Fibroblast of lung (primary cell): ENCODE data around the gene ENO4. TPM values are rescaled to one million over a fixed set of nuclear protein-coding genes. Genes with fewer than 3 reads are reported as not detected.

Experiments
- DNase-seq, 2 donors: peaks; one replicate each; pipeline versions ENCODE4 v3.0.0 to v3.0.0-alpha.2; 2010; ENCODE audit warnings: low read depth in 2 of 2
- H2AFZ ChIP-seq: 2 replicates; pipeline ENCODE4 v1.5.1; 2012; ENCODE audit warnings: low read length, control low read depth, inconsistent platforms
- H3K27ac ChIP-seq: 2 replicates; pipeline ENCODE4 v1.5.1; 2011; ENCODE audit warnings: low read length, control low read depth; ENCODE audit not compliant: insufficient read depth
- H3K27me3 ChIP-seq: 2 replicates; pipeline ENCODE4 v1.5.1; 2011; ENCODE audit warnings: mild to moderate bottlenecking, low read length; ENCODE audit not compliant: control insufficient read depth, insufficient read depth
- H3K36me3 ChIP-seq: 2 replicates; pipeline ENCODE4 v1.5.1; 2011; ENCODE audit warnings: low read length; ENCODE audit not compliant: control insufficient read depth, insufficient read depth
- H3K4me1 ChIP-seq: 2 replicates; pipeline ENCODE4 v1.5.1; 2011; ENCODE audit warnings: low read length; ENCODE audit not compliant: control insufficient read depth, insufficient read depth; ENCODE audit errors: extremely low read depth
- H3K4me2 ChIP-seq: 2 replicates; pipeline ENCODE4 v1.5.1; 2011; ENCODE audit warnings: low read length, control low read depth; ENCODE audit not compliant: insufficient read depth; ENCODE audit errors: extremely low read depth
- H3K4me3 ChIP-seq, 4 experiments: fragments of 200-600 bp in 1 of 4; sonication (generic) in 1 of 4; replicated peaks in 1 of 4; 2 replicates each; pipeline ENCODE4 v1.5.1; 2011 to 2016; ENCODE audit warnings: low read length in 4 of 4, low read depth in 3 of 4, mild to moderate bottlenecking in 3 of 4, control low read depth in 2 of 4, inconsistent platforms in 1 of 4, mixed read lengths in 1 of 4; ENCODE audit not compliant: insufficient read depth in 1 of 4; ENCODE audit errors: control extremely low read depth in 1 of 4
- H3K79me2 ChIP-seq: 2 replicates; pipeline ENCODE4 v1.5.1; 2012; ENCODE audit warnings: mild to moderate bottlenecking, low read length, inconsistent platforms; ENCODE audit not compliant: control insufficient read depth, insufficient read depth
- H3K9ac ChIP-seq: 2 replicates; pipeline ENCODE4 v1.5.1; 2011; ENCODE audit warnings: mild to moderate bottlenecking, low read length, control low read depth; ENCODE audit not compliant: insufficient read depth
- H3K9me3 ChIP-seq: 2 replicates; pipeline ENCODE4 v1.5.1; 2012; ENCODE audit warnings: low read depth, low read length; ENCODE audit not compliant: control insufficient read depth, insufficient read depth
- H4K20me1 ChIP-seq: 2 replicates; pipeline ENCODE4 v1.5.1; 2011; ENCODE audit warnings: low read length; ENCODE audit not compliant: control insufficient read depth, insufficient read depth; ENCODE audit errors: extremely low read depth
- EZH2 ChIP-seq: IDR thresholded peaks from 2 replicates; pipeline ENCODE4 v1.5.1; 2012; ENCODE audit warnings: low read length, control low read depth, mild to moderate bottlenecking; ENCODE audit errors: missing control alignments
- polyA plus RNA-seq, 2 donors: library from polyadenylated mRNA; depleted of rRNA in 1 of 2; stranded (reverse) in 1 of 2; unstranded in 1 of 2; fragments of >200 nt; gene quantifications; 2 replicates each; pipeline ENCODE4 v1.2.1, GENCODE V29; 2011 to 2012; ENCODE audit warnings: missing spikeins in 1 of 2
- total RNA-seq: library from RNA; depleted of rRNA; stranded (reverse); fragments of >200 nt; gene quantifications from 2 replicates; pipeline ENCODE4 v1.2.1, GENCODE V29; 2014
- TF ChIP-seq, protein P1 (sequence below), 2 donors: IDR thresholded peaks in 1 of 2; conservative IDR thresholded peaks in 1 of 2; 1 replicate in 1 of 2; 2 replicates in 1 of 2; pipeline ENCODE4 v1.5.1; 2011 to 2012; ENCODE audit warnings: low read length in 2 of 2, control low read depth in 1 of 2, inconsistent platforms in 1 of 2, low read depth in 1 of 2, mild to moderate bottlenecking in 1 of 2

The ENO4 gene
- total and polyA plus RNA-seq, 2 donors (not counting 1 experiment from before 2014, with no cell fraction given), result 0.05 to 0.66 TPM

DNA sequence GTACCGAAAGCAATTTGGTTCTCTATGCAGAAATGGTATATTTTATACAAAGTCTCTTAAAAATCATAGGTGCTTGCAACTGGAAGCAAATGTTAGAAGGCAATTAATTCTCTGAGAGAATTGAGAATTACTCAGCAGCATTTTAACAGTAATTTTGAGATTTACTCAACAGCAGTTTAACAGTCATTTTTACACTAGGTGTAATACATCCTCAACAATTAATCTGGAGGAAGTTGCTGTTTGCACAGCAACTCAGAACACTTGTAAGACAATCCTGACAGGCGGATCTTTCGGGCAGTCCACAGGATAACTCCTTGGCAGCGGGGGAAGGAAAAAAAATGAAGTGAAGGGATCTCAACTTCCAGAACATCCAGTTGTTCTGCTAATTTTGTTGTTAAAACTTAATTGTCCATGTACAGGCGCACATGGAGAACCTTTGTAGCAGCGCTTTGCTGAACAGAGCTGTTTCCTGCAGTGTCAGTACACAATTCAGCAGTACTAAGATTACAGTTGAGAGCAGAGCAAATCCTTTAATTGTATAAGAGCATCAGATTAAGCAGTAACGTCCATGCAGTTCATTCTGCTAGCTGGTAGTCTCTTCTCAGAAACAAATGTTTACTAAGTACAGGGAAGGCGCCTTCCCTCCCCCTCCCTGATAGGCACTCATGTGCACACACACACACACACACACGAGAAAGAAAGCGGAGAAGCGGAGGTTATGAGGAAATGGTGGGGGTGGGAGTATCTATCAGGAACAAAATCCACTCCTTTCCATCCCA, 43.8 kb downstream of the ENO4 start:
- no peaks in the 10 kb centered on the region for H3K79me2 ChIP-seq
- no peaks in the 10 kb centered on the region for H3K36me3 ChIP-seq
- no peaks in the 10 kb centered on the region for H3K9me3 ChIP-seq
- H4K20me1 ChIP-seq, result no peaks in the 10 kb centered on the region
- no peak overlapping the region for H3K4me2 ChIP-seq
- peaks cover 5% of the 10 kb centered on the region for H3K4me1 ChIP-seq
- H3K27ac ChIP-seq, result no peak overlapping the region
- no peak overlapping the region for H2AFZ ChIP-seq
- no peak overlapping the region for H3K4me3 ChIP-seq
- TF ChIP-seq EZH2, result no peak
- H3K9ac ChIP-seq, result no peak overlapping the region
- peak; percentile 4 to 8 for DNase-seq
- peaks cover 3% of the 10 kb centered on the region for H3K27me3 ChIP-seq

DNA sequence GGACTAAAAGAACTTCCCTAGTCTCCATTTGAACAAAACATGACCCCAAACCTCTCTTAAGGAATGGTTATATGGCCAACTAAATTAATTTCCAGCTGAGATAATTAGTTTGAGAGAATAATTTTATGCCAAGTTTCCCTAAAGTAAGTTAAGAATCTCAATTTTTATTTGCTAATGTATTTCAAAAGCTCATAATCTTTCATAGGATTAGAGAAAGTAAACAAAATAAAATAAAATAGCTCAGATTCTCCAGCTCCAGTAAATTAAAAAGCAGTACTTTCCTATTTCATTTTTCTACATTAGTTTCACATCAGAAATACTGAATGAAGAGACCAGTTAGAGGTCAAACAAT, 44.4 kb downstream of the ENO4 start:
- no peak for DNase-seq
- TF ChIP-seq, protein P1, sequence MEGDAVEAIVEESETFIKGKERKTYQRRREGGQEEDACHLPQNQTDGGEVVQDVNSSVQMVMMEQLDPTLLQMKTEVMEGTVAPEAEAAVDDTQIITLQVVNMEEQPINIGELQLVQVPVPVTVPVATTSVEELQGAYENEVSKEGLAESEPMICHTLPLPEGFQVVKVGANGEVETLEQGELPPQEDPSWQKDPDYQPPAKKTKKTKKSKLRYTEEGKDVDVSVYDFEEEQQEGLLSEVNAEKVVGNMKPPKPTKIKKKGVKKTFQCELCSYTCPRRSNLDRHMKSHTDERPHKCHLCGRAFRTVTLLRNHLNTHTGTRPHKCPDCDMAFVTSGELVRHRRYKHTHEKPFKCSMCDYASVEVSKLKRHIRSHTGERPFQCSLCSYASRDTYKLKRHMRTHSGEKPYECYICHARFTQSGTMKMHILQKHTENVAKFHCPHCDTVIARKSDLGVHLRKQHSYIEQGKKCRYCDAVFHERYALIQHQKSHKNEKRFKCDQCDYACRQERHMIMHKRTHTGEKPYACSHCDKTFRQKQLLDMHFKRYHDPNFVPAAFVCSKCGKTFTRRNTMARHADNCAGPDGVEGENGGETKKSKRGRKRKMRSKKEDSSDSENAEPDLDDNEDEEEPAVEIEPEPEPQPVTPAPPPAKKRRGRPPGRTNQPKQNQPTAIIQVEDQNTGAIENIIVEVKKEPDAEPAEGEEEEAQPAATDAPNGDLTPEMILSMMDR (conservative IDR thresholded peaks at IDR 0.05 in 1 of 2, IDR thresholded peaks at IDR 0.05 in 1 of 2; ENCODE audit: low read depth in 1 of 2, low read length in 2 of 2), result no peak
- TF ChIP-seq EZH2, result no peak

GRCh38 chr10:116899626-116900025, 50.3 kb downstream of the ENO4 start:
- no peak overlapping the region for H3K4me2 ChIP-seq
- TF ChIP-seq, protein P1 (conservative IDR thresholded peaks at IDR 0.05 in 1 of 2, IDR thresholded peaks at IDR 0.05 in 1 of 2; ENCODE audit: low read depth in 1 of 2, low read length in 2 of 2), result no peak
- TF ChIP-seq EZH2, result no peak
- DNase-seq, result peak in 1 of 2 donors; percentile 38
- H3K27me3 ChIP-seq, result no peaks in the 10 kb centered on the region
- H3K27ac ChIP-seq, result no peak overlapping the region
- no peak overlapping the region for H3K9ac ChIP-seq
- H3K79me2 ChIP-seq, result no peaks in the 10 kb centered on the region
- no peaks in the 10 kb centered on the region for H4K20me1 ChIP-seq
- no peak overlapping the region for H2AFZ ChIP-seq
- no peaks in the 10 kb centered on the region for H3K36me3 ChIP-seq
- no peaks in the 10 kb centered on the region for H3K4me1 ChIP-seq
- H3K4me3 ChIP-seq, result no peak overlapping the region
- no peaks in the 10 kb centered on the region for H3K9me3 ChIP-seq

More for the DNA sequence above, 44.4 kb downstream of the ENO4 start:
- no peak overlapping the region for H3K9ac ChIP-seq
- no peak overlapping the region for H3K4me2 ChIP-seq
- H3K9me3 ChIP-seq, result no peaks in the 10 kb centered on the region
- H3K27me3 ChIP-seq, result peaks cover 3% of the 10 kb centered on the region
- H2AFZ ChIP-seq, result no peak overlapping the region
- H3K36me3 ChIP-seq, result no peaks in the 10 kb centered on the region
- H3K79me2 ChIP-seq, result no peaks in the 10 kb centered on the region
- no peak overlapping the region for H3K4me3 ChIP-seq
- H4K20me1 ChIP-seq, result no peaks in the 10 kb centered on the region
- peaks cover 4% of the 10 kb centered on the region for H3K4me1 ChIP-seq
- no peak overlapping the region for H3K27ac ChIP-seq
